Measurements from ENCODE around the gene PMM2.

DNA sequence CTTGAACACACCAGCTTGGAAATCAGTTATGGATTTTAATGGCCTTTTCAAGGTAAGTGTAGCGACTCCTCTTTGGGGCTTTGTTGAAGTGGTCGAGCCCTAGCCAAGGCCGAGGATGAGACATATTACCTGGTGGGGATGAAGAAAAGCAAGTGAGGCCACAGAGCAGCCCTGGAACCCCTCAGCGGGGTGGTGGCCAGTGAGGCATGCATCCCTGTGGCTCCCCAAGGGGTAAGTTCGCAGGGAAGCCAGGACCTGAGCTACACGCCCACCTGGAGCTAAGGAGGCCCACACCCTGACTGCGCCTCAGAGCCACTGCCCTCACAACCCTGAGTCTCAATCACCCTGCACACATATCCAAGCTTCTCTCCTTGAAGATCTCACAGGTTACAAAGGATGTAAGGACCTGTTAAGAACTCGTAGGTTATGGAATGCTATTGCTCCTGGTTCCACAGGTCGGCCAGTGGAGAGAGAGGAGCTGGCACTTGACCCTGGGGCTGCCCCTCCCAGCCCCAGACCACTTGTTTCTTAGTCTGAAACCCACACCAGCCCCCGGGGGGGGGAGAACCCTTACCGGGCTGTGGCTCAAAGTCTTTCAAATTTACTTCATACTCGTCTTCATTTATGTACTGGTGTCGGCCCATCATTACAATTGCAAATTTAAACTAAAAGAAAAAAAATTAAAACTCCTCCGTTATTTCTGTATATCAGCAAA lies 96.5 kb downstream of the PMM2 start:
- TF ChIP-seq EZH2 (IDR thresholded peaks at IDR 0.05; ENCODE audit: borderline replicate concordance, low read depth, low read length, severe bottlenecking) (no peak), POLR2A (IDR thresholded peaks at IDR 0.05; ENCODE audit: low read depth, low read length) (no peak), MYC (IDR thresholded peaks at IDR 0.05; ENCODE audit: low read depth, low read length) (no peak), POLR2AphosphoS5 (IDR thresholded peaks at IDR 0.05; ENCODE audit: insufficient read depth, low read depth, low read length) (no peak)
- TF ChIP-seq, protein P1, sequence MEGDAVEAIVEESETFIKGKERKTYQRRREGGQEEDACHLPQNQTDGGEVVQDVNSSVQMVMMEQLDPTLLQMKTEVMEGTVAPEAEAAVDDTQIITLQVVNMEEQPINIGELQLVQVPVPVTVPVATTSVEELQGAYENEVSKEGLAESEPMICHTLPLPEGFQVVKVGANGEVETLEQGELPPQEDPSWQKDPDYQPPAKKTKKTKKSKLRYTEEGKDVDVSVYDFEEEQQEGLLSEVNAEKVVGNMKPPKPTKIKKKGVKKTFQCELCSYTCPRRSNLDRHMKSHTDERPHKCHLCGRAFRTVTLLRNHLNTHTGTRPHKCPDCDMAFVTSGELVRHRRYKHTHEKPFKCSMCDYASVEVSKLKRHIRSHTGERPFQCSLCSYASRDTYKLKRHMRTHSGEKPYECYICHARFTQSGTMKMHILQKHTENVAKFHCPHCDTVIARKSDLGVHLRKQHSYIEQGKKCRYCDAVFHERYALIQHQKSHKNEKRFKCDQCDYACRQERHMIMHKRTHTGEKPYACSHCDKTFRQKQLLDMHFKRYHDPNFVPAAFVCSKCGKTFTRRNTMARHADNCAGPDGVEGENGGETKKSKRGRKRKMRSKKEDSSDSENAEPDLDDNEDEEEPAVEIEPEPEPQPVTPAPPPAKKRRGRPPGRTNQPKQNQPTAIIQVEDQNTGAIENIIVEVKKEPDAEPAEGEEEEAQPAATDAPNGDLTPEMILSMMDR (IDR thresholded peaks at IDR 0.05; ENCODE audit: extremely low read depth in 1 of 2, insufficient read depth in 1 of 2, low read depth in 1 of 2, low read length in 2 of 2), result no peak
